DND-41 (cell line): ENCODE data around the gene CARM1.
A peak's percentile ranks its signal among the peaks of the same experiment; 100 is the strongest.

Experiments used
- ATAC-seq: fragments of 200-7000 bp; cut with Tn5 transposase; 3 replicates; pipeline ENCODE4 v1.9.1; 2021; ENCODE audit warnings: low read depth; ENCODE audit not compliant: insufficient read depth
- DNase-seq: peaks from one replicate; pipeline ENCODE4 v3.0.0-alpha.2; 2020
- H2AFZ ChIP-seq: 2 replicates; pipeline ENCODE4 v1.6.0; 2012; ENCODE audit warnings: low read depth, low read length
- H3K27ac ChIP-seq: 2 replicates; pipeline ENCODE4 v1.5.1; 2012; ENCODE audit warnings: low read length, inconsistent platforms
- H3K27me3 ChIP-seq: fragments of 200-600 bp; sonication (generic); 2 replicates; pipeline ENCODE4 v1.6.0; 2012; ENCODE audit warnings: low read length, mild to moderate bottlenecking, inconsistent platforms; ENCODE audit not compliant: insufficient read depth, poor library complexity
- H3K36me3 ChIP-seq: 2 replicates; pipeline ENCODE4 v1.5.1; 2012; ENCODE audit warnings: low read length, inconsistent platforms; ENCODE audit not compliant: insufficient read depth
- H3K4me1 ChIP-seq: 2 replicates; pipeline ENCODE4 v1.5.1; 2012; ENCODE audit warnings: mild to moderate bottlenecking, low read length; ENCODE audit not compliant: insufficient read depth
- H3K4me2 ChIP-seq: 2 replicates; pipeline ENCODE4 v1.6.0; 2012; ENCODE audit warnings: mild to moderate bottlenecking, moderate library complexity, low read length, inconsistent platforms; ENCODE audit not compliant: insufficient read depth
- H3K4me3 ChIP-seq, 2 experiments: fragments of 200-600 bp in 1 of 2; shearing (Covaris generic) in 1 of 2; 2 replicates each; pipeline ENCODE4 v1.5.1; 2012 to 2016; ENCODE audit warnings: inconsistent platforms in 2 of 2, low read length in 2 of 2, mild to moderate bottlenecking in 2 of 2, low read depth in 1 of 2, moderate library complexity in 1 of 2
- H3K79me2 ChIP-seq: 2 replicates; pipeline ENCODE4 v1.6.0; 2012; ENCODE audit warnings: low read length, inconsistent platforms; ENCODE audit not compliant: insufficient read depth
- H3K9ac ChIP-seq: 2 replicates; pipeline ENCODE4 v1.6.0; 2012; ENCODE audit warnings: low read depth, mild to moderate bottlenecking, inconsistent platforms, low read length, moderate library complexity
- H3K9me3 ChIP-seq: 2 replicates; pipeline ENCODE4 v1.5.1; 2012; ENCODE audit warnings: low read length, moderate library complexity, mild to moderate bottlenecking, inconsistent platforms; ENCODE audit not compliant: insufficient read depth, severe bottlenecking
- H4K20me1 ChIP-seq: 2 replicates; pipeline ENCODE4 v1.6.0; 2012; ENCODE audit warnings: low read length; ENCODE audit not compliant: insufficient read depth
- EZH2 ChIP-seq: IDR thresholded peaks from 3 replicates; pipeline ENCODE4 v1.6.1; 2012; ENCODE audit warnings: borderline replicate concordance, low read depth, mild to moderate bottlenecking, moderate library complexity, low read length, inconsistent platforms; ENCODE audit not compliant: severe bottlenecking
- TF ChIP-seq, protein P1 (sequence below): IDR thresholded peaks from 2 replicates; pipeline ENCODE4 v1.5.1; 2012; ENCODE audit warnings: borderline replicate concordance, low read length, moderate library complexity, mild to moderate bottlenecking; ENCODE audit not compliant: poor library complexity, severe bottlenecking; ENCODE audit errors: extremely low read depth

CARM1 gene

DNA sequence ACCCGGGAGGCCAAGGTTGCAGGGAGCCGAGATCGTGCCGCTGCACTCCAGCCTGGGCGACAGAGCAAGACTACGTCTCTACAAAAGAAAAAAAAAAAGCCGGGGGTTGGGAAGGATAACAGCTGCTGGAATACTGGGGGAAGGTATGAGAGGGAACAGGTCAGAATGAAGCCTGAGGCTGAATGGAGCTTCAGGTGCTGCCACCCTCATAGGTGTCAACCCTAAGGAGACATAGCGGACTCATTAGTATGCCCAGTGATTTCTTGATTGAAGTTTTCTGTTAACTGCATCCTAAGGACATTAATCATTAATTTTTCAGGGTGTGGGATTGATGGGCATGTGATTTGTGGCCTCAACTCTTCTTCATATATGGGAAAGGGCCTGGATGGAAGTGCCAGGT is 95.5 kb downstream of the CARM1 start:
- no peak overlapping the region for H3K27ac ChIP-seq
- DNase-seq (no peak), ATAC-seq (no peak)

GRCh38 chr19:10968527-10969135 is 97.3 kb downstream of the CARM1 start:
- peak; percentile 21 for DNase-seq
- 0 out of 3 replicates have a peak, but pooled peaks have one; percentile 32 for ATAC-seq
- no peaks in the 10 kb centered on the region for H3K27me3 ChIP-seq
- H2AFZ ChIP-seq, result no peak overlapping the region
- no peak overlapping the region for H3K4me3 ChIP-seq
- no peaks in the 10 kb centered on the region for H3K9me3 ChIP-seq
- peak overlapping the region; percentile 56 for H3K27ac ChIP-seq
- H3K4me2 ChIP-seq, result no peak overlapping the region
- peaks cover 29% of the 10 kb centered on the region for H3K4me1 ChIP-seq
- H4K20me1 ChIP-seq, result peaks cover 80% of the 10 kb centered on the region
- no peak for TF ChIP-seq EZH2
- peaks cover 97% of the 10 kb centered on the region for H3K79me2 ChIP-seq
- H3K9ac ChIP-seq, result no peak overlapping the region
- H3K36me3 ChIP-seq, result peaks cover 13% of the 10 kb centered on the region

More for the DNA sequence above, 95.5 kb downstream of the CARM1 start:
- TF ChIP-seq, protein P1, sequence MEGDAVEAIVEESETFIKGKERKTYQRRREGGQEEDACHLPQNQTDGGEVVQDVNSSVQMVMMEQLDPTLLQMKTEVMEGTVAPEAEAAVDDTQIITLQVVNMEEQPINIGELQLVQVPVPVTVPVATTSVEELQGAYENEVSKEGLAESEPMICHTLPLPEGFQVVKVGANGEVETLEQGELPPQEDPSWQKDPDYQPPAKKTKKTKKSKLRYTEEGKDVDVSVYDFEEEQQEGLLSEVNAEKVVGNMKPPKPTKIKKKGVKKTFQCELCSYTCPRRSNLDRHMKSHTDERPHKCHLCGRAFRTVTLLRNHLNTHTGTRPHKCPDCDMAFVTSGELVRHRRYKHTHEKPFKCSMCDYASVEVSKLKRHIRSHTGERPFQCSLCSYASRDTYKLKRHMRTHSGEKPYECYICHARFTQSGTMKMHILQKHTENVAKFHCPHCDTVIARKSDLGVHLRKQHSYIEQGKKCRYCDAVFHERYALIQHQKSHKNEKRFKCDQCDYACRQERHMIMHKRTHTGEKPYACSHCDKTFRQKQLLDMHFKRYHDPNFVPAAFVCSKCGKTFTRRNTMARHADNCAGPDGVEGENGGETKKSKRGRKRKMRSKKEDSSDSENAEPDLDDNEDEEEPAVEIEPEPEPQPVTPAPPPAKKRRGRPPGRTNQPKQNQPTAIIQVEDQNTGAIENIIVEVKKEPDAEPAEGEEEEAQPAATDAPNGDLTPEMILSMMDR, result no peak
- no peak for TF ChIP-seq EZH2
- H2AFZ ChIP-seq, result no peak overlapping the region
- H3K9me3 ChIP-seq, result no peaks in the 10 kb centered on the region
- H3K79me2 ChIP-seq, result peaks cover 99% of the 10 kb centered on the region
- peaks cover 80% of the 10 kb centered on the region for H4K20me1 ChIP-seq
- no peak overlapping the region for H3K4me2 ChIP-seq
- no peak overlapping the region for H3K9ac ChIP-seq
- H3K36me3 ChIP-seq, result peaks cover 12% of the 10 kb centered on the region
- no peak overlapping the region for H3K4me3 ChIP-seq
- no peaks in the 10 kb centered on the region for H3K27me3 ChIP-seq
- H3K4me1 ChIP-seq, result peaks cover 47% of the 10 kb centered on the region

- Histone ChIP-seq H3K9me3 (no peaks in the 10 kb centered on the region), H4K20me1 (peaks cover 84% of the 10 kb centered on the region), H3K27ac (no peak overlapping the region), H3K4me2 (no peak overlapping the region), H3K4me3 (no peak overlapping the region), H3K36me3 (peaks cover 19% of the 10 kb centered on the region), H3K27me3 (no peaks in the 10 kb centered on the region), H3K4me1 (peaks cover 14% of the 10 kb centered on the region; the same call in 1 of the 2 replicates), H2AFZ (no peak overlapping the region), H3K9ac (no peak overlapping the region), H3K79me2 (peaks cover 96% of the 10 kb centered on the region)
- no peak for DNase-seq
- no peak for ATAC-seq
- TF ChIP-seq EZH2, result no peak
- TF ChIP-seq, protein P1, result no peak
Measured at GRCh38 chr19:10971107-10971726, 99.9 kb downstream of the CARM1 start.
